ENCODE results near the gene CFAP97D1. TPM values are rescaled to one million over a fixed set of nuclear protein-coding genes. Genes with fewer than 3 reads are reported as not detected.
A peak's percentile ranks its signal among the peaks of the same experiment; 100 is the strongest.

CFAP97D1 gene
- total RNA-seq, 2 donors from 2014 or later: not detected

DNA sequence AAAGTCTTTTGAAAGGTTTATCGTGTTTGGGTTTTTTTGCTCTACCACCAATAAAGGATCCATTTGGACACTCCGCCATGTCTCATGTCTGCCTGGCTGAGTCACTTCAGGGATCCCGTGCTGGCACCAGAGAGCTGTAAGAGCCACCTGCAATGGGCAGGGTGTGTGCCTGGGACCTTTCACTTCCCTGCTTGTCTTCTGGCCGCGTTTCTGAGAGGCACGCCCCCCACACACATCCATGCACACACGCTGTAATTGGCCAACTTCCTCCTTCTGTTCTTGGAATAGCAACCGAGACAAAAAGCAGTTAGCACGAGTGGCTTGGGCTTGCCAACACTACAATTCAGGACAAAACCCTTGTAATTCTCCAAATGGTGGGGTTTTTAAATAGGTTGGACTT is 11.9 kb upstream of the CFAP97D1 start:
- Histone ChIP-seq H3K4me3 (no peak overlapping the region), H3K36me3 (peaks cover 64% of the 10 kb centered on the region), H3K9me3 (no peaks in the 10 kb centered on the region), H3K4me1 (peaks cover 0 to 34% of the 10 kb centered on the region in 2 donors), H3K27ac (peak overlapping the region; percentile 18 to 27), H3K27me3 (no peaks in the 10 kb centered on the region)
- no peak for DNase-seq (ENCODE audit: low spot score)
- TF ChIP-seq CTCF (IDR thresholded peaks at IDR 0.05): no peak

GRCh38 chr17:43768943-43769342 is 11.3 kb upstream of the CFAP97D1 start:
- peaks cover 69% of the 10 kb centered on the region for H3K36me3 ChIP-seq
- DNase-seq (ENCODE audit: low spot score): no peak
- peaks cover 0 to 34% of the 10 kb centered on the region in 2 donors for H3K4me1 ChIP-seq
- H3K27me3 ChIP-seq: no peaks in the 10 kb centered on the region
- no peak overlapping the region for H3K4me3 ChIP-seq
- no peaks in the 10 kb centered on the region for H3K9me3 ChIP-seq
- H3K27ac ChIP-seq: peak overlapping the region; percentile 18 to 27
- no peak for TF ChIP-seq CTCF (IDR thresholded peaks at IDR 0.05)

- H3K36me3 ChIP-seq: peaks cover 74% of the 10 kb centered on the region
- peak overlapping the region; percentile 18 to 27 for H3K27ac ChIP-seq
- H3K4me1 ChIP-seq: peaks cover 0 to 34% of the 10 kb centered on the region in 2 donors
- TF ChIP-seq CTCF (IDR thresholded peaks at IDR 0.05): no peak
- no peak for DNase-seq (ENCODE audit: low spot score)
- no peak overlapping the region for H3K4me3 ChIP-seq
- no peaks in the 10 kb centered on the region for H3K9me3 ChIP-seq
- H3K27me3 ChIP-seq: no peaks in the 10 kb centered on the region
Measured at GRCh38 chr17:43769426-43769825, 10.8 kb upstream of the CFAP97D1 start.

DNA sequence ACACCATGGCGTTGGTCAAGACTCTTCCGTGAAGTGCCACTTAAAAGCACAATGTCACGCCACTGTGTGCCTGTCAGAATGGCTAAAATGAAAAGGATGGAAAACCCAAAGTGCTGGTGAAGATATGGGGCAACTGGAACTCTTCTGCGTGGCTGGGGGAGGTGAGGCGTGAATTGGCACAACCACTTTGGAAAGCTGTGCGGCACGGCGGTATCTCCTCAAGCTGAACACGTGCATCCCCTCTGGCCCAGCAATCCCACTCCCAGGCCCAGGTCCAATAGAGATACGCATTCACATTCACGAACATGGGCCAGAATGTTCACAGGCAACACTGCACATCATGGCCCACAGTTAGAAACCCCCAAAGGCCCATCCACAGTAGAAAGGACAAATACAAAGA is 10.4 kb upstream of the CFAP97D1 start:
- peaks cover 0 to 38% of the 10 kb centered on the region in 2 donors for H3K4me1 ChIP-seq
- H3K36me3 ChIP-seq: peaks cover 78% of the 10 kb centered on the region
- H3K27ac ChIP-seq: peak overlapping the region; percentile 18 to 27

DNA sequence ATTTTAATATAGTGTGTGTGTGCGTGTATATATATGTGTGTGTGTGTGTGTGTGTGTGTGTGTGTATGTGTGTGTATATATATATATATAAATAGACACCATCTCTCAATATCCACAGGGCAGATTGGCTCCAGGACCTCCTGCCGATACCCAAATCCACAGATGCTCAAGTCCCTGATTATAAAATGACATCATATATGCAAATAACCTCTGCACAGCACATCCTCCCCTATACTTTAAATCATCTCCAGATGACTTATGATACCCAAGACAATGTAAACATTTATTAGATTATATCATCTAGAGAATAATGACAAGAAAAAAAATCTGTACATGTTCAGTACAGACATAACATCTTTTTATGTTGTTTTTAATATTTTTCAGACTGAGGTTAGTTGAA is 9.3 kb upstream of the CFAP97D1 start:
- peaks cover 83% of the 10 kb centered on the region for H3K36me3 ChIP-seq
- H3K4me3 ChIP-seq: no peak overlapping the region
- H3K27me3 ChIP-seq: no peaks in the 10 kb centered on the region
- H3K27ac ChIP-seq: no peak overlapping the region
- no peak for DNase-seq (ENCODE audit: low spot score)
- no peak for TF ChIP-seq CTCF (IDR thresholded peaks at IDR 0.05)
- no peaks in the 10 kb centered on the region for H3K9me3 ChIP-seq
- peaks cover 0 to 49% of the 10 kb centered on the region in 2 donors for H3K4me1 ChIP-seq

More for the DNA sequence above, 10.4 kb upstream of the CFAP97D1 start:
- Histone ChIP-seq H3K9me3 (no peaks in the 10 kb centered on the region), H3K4me3 (no peak overlapping the region), H3K27me3 (no peaks in the 10 kb centered on the region)
- DNase-seq (ENCODE audit: low spot score): no peak
- TF ChIP-seq CTCF (IDR thresholded peaks at IDR 0.05): no peak

- no peak for TF ChIP-seq CTCF (IDR thresholded peaks at IDR 0.05)
- H3K27ac ChIP-seq: no peak overlapping the region
- H3K27me3 ChIP-seq: no peaks in the 10 kb centered on the region
- H3K4me1 ChIP-seq: peaks cover 0 to 54% of the 10 kb centered on the region in 2 donors
- H3K36me3 ChIP-seq: peaks cover 85% of the 10 kb centered on the region
- H3K4me3 ChIP-seq: no peak overlapping the region
- DNase-seq (ENCODE audit: low spot score): no peak
- no peaks in the 10 kb centered on the region for H3K9me3 ChIP-seq
Measured at GRCh38 chr17:43771463-43771862, 8.8 kb upstream of the CFAP97D1 start.
